Esophagus squamous epithelium (tissue), 4 donors: ENCODE data around the gene IQCF2.

Experiments
- CTCF ChIP-seq, 6 experiments: fragments of 450-650 bp in 4 of 6; fragments of 200-600 bp in 2 of 6; sonication (generic) in 2 of 6; IDR thresholded peaks; one replicate each; pipeline ENCODE4 v1.5.1; 2016 to 2019; ENCODE audit warnings: antibody characterized with exemption in 6 of 6, mild to moderate bottlenecking in 4 of 6, moderate library complexity in 4 of 6
- POLR2A ChIP-seq, 4 donors: fragments of 450-650 bp; IDR thresholded peaks; one replicate each; pipeline ENCODE4 v1.6.1; 2017; ENCODE audit warnings: antibody characterized with exemption in 4 of 4, mild to moderate bottlenecking in 4 of 4, moderate library complexity in 3 of 4

GRCh38 chr3:51891242-51892039 is 30.0 kb downstream of the IQCF2 start:
- no peak for TF ChIP-seq CTCF (IDR thresholded peaks at IDR 0.05)
- no peak for TF ChIP-seq POLR2A (IDR thresholded peaks at IDR 0.05)
